Retinal pigment epithelial cell (primary cell): ENCODE measurements around the gene LINGO1.

Experiments used
- DNase-seq: peaks from one replicate; pipeline ENCODE4 v3.0.0-alpha.2; 2010; ENCODE audit warnings: low read depth
- H3K4me3 ChIP-seq: 2 replicates; pipeline ENCODE4 v1.5.1; 2011; ENCODE audit warnings: mild to moderate bottlenecking, low read length, control low read depth, moderate library complexity
- TF ChIP-seq, protein P1 (sequence below): conservative IDR thresholded peaks from 2 replicates; pipeline ENCODE4 v1.5.1; 2011; ENCODE audit warnings: low read depth, low read length, control low read depth, inconsistent platforms

The LINGO1 gene

DNA sequence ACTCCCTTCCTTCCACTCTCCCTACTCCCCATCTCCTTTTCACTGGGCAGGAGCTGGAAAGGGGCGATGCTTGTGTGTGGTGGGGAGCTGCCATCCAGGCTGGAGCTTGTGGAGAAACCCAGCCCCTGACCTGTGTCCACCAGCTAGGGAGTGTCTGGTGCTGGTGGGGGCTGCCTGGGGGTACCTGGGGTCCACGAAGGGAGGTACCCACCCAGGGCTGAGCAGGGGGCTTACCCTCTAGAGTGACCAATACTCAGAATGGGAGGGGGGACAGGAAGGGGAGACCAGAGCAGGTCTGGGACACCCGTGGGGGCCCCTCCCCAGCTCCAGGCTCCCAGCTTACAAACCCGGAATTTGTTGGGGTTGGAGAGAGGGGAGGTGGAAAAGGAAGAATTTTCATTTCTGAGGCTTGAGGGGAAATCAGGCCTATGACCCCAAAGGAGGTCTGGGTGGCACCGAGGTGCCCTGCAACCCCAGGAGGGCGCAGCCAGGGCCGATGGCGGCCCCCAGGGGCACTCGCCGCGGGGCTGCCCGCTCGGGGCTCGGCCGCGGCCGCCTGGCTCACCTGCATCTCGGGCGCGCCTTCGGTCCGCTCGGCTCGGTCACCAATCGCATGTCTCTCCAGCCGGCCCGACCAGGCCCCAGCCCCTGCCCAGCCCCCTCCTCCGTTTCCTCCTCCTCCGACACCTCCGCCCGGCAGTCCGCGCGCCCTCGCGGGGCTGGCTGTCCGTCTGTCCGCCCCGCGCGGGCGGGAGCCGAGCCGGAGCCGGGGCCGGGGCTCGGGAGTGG is 773 bp downstream of the LINGO1 start:
- no peak overlapping the region for H3K4me3 ChIP-seq
- DNase-seq: no peak
- TF ChIP-seq, protein P1, sequence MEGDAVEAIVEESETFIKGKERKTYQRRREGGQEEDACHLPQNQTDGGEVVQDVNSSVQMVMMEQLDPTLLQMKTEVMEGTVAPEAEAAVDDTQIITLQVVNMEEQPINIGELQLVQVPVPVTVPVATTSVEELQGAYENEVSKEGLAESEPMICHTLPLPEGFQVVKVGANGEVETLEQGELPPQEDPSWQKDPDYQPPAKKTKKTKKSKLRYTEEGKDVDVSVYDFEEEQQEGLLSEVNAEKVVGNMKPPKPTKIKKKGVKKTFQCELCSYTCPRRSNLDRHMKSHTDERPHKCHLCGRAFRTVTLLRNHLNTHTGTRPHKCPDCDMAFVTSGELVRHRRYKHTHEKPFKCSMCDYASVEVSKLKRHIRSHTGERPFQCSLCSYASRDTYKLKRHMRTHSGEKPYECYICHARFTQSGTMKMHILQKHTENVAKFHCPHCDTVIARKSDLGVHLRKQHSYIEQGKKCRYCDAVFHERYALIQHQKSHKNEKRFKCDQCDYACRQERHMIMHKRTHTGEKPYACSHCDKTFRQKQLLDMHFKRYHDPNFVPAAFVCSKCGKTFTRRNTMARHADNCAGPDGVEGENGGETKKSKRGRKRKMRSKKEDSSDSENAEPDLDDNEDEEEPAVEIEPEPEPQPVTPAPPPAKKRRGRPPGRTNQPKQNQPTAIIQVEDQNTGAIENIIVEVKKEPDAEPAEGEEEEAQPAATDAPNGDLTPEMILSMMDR: no peak

DNA sequence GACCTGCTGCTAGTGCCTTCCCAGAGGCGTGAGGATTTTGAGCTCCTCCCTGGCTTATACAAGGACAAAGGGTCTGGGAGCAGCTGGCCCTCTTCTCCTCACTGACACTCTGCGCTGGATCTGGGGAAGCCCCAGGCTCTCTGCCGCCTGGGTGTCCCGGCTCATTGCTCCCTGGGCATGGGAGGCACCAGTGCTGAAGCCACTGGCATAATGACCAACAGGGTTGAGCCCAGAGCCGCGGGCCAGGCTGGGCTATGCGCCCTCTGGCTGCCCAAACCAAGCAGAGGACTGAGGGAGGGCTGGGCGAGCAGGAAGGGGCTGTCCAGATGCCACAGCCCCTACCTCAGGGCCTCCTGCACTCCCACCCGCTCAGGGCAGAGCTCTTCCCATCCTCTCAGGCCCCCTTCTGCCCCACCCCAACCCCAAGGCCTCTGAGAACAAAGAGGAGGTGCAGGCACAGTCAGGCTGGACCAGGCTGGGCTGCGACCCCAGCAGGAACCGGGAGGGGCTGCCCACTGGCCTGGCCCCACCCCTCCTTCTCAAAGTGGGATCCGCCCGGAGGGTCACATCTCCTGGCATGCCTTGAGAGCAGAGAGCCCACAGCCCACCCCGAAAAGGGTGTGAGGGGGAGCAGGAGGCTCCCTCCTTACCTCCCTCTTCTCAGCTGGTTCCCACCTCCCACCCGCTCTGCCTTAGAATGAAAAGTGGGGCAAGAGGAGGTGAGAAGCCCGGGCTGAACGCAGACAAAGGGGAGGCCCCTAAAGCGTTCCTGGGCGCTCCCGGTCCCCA is 1.6 kb downstream of the LINGO1 start:
- H3K4me3 ChIP-seq: no peak overlapping the region
- no peak for DNase-seq
- TF ChIP-seq, protein P1: no peak

DNA sequence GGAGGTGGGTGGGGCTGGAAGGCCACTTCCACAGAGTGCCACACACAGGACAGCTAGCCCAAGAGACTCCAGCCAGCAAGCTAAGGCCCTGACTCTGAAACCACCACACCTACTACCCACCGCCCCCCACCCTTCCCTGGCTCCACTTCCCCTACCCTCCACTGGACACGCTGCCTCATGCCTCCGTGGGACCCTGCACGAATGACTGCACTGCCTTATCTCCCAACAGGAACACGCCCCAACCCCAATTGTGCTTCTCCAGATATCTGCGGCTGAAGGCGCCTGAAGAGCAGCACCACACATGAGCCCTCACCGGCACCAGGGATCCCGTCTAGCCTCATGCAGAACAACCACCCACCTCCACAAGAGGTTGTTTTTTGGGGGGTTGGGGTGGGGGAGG is 2.7 kb downstream of the LINGO1 start:
- no peak overlapping the region for H3K4me3 ChIP-seq
- no peak for DNase-seq
- TF ChIP-seq, protein P1: no peak

DNA sequence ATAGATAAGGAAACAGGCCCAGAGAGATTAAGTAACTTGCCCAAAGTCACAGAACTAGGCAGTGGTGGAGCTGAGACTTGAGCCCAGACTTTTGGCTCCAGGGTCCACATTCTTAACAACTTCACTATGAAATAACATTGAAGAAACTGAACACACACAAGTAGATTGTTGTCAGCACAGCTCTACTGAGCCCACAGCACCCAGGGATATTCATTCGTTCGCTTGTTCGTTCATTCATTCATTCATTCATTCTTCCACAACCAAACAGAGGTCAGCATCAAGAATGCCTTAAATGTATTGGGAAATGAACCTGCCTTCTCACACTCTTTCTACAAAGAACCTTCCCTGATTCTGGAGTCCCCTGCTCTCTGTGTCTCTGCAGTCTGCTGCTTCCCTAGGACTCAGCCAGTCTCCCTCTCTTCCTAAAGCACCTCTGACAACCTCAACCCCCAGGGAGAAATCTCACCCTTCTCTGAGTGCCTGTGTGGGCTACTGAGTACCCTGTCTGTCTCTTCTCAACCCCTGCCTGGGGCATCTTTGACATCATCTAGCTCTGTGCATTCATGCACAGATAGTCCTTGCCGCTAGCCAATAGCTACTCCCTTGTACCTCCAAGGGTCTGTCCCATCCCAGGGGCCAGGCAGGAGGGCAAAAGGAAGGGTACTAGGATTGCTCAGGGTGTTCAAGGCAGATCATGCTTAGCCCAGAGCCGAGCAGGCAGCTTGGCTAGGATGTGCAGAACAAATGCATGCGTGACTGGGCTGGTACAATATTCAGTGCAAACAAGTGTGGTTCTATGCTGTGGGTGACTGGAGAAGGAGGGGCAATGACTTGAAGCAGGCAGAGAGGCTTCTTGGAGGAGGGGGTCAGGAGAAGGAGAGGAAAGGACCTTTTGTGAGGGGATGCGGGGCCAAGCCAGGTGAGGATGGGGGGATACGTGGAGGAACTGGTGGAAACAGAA is 3.4 kb downstream of the LINGO1 start:
- no peak overlapping the region for H3K4me3 ChIP-seq
- TF ChIP-seq, protein P1: no peak
- DNase-seq: no peak

DNA sequence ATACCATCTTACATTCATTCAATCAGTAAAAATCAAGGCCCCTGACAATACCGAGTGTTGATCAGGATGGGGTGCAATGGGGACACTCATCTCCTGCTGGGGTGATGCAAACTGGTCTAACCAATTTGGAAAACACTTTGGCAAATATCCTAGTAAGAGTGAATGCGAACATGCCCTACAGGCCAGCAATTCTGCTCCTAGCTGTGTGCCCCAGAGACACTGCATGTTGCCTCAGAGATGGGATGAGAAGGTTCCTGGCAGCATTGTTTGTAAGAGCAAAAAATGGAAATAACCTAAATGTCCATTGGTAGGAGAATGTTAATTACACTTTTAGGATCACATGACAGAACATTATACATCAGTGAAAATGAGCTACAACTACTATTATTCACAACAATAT is 4.7 kb downstream of the LINGO1 start:
- H3K4me3 ChIP-seq: no peak overlapping the region
- DNase-seq: no peak
- TF ChIP-seq, protein P1: no peak

DNA sequence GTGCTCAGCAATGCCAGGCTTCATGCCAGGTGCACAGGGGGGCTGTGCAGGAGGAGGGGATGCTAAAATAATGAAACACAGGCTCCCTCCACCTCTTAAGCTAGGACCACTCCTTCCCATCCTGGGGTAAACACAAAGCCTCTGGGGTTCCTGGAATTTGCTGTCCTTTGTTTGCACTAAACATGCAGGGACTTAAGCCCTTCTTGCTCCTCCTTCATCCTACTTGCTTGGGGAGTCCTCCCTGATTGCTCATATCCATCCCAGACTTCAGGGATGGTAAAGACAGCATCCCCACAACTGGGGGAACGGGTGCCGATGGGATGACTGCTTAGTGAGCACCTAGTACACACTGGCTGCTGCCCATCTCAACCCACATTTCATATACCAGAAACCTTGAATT is 5.1 kb downstream of the LINGO1 start:
- H3K4me3 ChIP-seq: no peak overlapping the region
- TF ChIP-seq, protein P1: no peak
- DNase-seq: no peak
